GM18907 (cell line): Measurements from ENCODE around the gene HOXB6.

Experiments used
- ATAC-seq: cut with Tn5 transposase; IDR thresholded peaks from one replicate; pipeline ENCODE4 v1.9.1; 2021; ENCODE audit warnings: mild to moderate bottlenecking, moderate library complexity; ENCODE audit not compliant: unreplicated experiment

Gene HOXB6

DNA sequence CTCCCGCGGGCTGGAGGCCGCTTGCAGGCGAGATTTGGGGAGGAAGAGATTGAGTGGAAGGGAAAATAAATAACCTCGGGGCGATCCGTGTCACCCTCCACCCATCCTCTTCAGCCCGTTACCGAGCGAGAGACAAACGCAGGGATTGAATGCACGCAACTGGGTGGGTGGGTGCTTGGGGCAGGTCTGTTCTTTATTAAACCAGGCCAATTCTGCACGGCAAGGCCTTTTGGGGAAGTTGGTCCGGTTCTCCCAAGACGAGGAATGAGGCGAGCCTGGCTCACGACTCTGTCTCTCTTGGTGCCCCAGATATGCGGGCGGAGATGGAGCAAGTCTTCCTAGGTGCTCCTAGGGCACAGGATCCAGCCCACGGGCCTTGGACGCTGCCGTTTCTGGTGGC, 6.4 kb upstream of the HOXB6 start:
- no peak for ATAC-seq

DNA sequence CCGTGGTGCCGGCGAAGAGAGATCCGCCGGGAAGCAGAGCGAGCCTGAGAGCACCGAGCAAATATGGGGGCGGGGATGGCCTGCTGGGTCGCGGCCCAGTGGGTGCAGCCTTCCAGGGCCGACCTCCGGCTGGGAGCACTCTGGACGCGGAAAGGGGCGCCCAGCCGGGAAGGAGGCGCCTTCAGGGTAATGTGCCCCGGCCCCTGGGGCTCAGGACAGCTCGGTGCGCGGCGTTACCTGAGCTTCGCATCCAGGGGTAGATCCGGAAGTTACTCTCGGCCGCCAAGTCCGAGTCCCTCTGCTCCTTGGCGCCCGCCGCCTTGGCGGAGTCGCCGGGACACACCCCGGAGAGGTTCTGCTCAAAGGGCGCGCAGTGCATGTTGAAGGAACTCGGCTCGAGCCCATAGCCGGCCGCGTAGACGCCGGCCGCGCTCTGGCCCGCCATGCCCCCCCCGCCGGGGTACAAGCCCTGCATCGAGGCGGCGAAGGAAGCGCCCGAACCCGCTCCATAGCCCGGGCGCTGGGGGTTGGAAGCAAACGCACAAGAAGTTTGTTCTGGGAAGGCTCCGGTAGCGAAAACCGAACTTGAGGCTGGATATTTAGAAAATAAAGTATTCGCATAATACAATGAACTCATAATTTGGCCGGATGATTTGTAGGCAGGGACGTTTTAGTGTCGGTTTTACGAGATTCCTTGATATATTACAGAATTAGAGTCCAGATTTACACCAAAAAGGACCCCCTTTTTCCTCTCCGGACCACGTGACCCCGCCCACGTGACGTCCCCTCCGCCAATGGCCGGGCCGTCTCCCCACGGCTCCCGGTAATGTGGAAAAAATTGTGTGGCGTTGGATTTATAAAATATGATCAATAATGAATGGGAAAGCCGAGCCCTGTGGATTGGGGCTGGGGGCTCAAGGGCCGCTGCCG, 5.8 kb upstream of the HOXB6 start, which contains the start of gene HOXB7:
Gene HOXB7, minus strand, starts transcription at position 736 of the 930 bp plus-strand sequence. Its CDS starts 99 bp downstream, at position 637.
- ATAC-seq, result no peak

DNA sequence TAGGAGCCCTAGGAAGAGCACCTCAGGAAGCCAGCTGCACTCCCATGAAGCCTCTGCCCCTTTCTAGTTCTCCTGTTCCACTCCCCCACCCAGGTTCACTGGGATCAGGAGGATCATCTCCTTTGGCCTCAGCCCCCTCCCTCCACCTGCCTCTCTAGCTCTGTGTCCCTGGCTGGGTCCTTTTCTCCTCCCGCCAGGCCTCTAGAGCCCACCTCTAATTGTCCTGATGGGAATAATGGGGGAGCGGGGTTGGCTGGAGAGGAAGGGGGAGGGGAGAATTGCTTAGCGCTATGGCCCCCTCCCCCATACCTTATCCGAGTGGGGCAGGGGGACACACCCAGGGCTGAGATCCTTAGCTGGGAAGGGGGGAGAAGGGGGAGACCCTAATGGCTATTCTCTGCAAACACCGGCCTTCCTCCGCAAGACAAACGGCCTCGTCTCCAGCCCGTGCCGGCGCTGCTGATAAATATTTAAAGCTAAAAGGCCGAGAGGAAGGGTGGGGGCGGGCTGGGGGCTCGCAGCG, 5.0 kb upstream of the HOXB6 start:
- no peak for ATAC-seq

DNA sequence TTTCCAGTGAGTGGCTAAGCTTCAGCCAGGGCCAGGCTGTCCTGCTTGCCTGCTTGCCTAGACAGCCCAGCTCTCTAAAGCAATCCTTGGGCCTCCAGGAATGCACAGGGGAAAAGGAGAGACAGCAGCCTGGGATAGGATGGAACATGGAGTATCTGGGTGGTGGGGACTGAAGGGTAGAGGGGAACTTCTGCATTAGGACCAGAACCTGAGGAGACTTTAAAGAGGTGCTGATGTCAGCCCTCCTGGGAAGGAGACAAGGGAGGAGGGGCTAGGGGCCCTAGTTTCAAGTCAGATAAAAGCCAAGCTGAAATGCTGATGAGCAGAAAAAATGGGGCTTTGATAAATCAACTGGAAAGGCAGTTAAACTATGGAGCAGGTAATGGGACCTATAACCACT, 4.2 kb upstream of the HOXB6 start:
- no peak for ATAC-seq

DNA sequence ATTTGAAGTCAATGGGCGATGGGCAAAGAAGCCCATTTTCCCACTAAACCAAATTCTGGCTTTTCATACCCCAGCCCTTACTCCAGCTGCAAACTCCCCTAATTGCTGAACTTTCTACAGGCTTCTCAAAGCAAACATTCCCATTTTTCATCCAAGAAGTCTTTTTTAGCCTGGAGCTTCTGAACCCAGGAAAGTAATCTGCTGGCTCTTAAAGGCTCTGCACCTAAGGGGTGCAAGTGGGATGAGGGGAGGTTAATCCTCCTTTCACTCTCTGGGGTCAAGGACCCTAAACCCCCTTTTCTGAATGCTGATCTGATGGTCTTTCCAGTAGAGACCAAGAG, 3.7 kb upstream of the HOXB6 start:
- no peak for ATAC-seq

DNA sequence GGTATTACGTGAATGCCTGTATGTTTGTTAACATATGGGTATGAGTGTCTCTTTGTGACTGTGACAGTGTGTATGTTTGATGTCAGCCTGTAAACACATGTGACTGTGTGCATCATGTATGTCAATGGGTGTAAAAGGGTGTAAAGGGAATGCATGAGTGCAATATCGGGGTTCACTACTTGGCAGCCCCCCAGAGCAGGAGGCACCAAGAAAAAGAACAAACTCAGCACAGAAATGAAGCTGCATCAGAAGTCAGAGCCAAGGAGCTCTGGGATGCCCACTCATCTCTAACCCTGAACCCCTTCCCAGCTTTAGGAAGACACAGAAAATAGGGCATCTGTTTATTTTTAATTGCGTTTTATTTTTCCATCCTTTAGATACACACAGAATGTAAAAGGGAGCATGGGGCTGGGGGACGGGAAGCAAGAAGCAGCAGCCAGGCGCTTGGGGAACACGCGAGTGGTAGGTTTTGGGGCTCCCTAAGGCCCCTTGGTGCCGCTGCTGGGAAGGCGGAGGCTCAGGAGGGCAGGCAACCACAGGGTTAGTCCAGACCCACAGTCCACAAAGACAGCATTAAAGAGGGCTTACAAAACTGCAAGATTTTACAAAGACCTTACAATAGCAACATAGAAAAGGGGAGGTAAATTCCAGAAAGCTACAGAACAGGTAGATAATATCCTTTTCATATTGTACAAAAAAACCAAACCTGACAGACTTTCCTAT, 2.3 kb upstream of the HOXB6 start:
- no peak for ATAC-seq

DNA sequence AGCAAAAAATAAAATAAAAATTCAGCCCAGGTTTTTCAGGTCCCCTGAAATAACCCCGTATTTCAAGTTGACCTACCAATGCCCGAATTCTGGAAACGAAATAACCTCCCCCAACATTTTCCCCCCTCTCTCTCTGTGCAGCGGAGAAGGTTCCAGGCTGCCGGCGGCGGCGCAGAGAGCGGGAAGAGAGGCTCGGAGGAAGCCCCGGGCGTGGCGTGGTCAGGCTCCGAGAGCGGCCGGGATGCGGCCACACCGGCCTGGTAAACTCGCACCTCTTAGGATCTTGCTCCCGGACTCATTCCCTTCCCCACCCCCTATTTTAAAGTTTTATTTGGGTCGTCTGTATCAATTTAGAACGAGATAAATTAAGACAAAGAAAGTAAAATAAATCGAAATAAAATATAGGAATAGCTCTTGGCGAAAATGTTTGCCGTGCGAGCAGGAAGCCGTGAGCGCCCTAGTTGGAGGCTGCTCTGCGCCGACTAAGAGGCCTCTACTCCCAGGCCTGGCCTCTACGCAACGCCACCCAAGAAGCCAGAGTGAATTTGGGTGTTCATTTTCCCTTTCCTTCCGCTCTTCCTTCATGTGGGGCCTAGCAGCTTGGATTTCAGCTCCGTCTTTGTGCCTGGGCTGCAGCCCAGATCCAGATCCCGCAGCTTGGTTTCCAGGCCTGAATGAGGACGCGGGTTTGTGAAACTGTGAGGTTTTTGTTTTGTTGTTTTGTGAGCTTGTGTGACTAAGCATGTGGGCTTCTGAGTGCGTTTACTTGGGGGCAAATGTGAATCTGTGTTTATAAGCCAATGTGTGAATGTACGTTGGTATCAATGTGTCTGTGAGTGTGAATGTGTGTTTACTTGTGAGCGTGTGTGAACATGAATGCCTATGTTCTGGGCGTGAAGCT, 1.5 kb upstream of the HOXB6 start:
- no peak for ATAC-seq

DNA sequence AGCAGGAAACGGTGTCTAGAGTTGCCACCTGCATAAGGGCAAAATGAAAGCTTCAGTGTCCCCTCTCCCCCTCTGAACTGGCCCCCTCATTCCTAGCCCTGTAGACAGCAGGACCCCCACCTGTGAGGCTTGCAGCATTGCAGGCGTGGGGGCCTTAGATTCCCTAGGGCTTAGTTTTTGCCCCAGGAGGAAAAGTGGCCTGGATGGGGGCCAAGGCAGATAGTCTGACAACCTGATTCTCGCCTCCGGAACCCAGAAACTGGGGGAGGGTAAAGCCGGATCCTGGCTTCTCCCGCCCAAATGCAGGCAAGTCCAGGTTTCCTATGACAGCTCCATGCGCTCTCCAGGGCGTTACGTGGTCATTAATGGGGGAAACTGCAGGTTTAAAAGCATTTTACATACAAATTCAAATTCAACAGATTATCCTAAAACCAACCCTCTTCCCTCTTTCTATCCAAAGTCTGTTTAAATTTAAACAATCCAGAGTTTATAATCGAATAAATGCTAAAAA, 678 bp upstream of the HOXB6 start:
- ATAC-seq, result no peak

DNA sequence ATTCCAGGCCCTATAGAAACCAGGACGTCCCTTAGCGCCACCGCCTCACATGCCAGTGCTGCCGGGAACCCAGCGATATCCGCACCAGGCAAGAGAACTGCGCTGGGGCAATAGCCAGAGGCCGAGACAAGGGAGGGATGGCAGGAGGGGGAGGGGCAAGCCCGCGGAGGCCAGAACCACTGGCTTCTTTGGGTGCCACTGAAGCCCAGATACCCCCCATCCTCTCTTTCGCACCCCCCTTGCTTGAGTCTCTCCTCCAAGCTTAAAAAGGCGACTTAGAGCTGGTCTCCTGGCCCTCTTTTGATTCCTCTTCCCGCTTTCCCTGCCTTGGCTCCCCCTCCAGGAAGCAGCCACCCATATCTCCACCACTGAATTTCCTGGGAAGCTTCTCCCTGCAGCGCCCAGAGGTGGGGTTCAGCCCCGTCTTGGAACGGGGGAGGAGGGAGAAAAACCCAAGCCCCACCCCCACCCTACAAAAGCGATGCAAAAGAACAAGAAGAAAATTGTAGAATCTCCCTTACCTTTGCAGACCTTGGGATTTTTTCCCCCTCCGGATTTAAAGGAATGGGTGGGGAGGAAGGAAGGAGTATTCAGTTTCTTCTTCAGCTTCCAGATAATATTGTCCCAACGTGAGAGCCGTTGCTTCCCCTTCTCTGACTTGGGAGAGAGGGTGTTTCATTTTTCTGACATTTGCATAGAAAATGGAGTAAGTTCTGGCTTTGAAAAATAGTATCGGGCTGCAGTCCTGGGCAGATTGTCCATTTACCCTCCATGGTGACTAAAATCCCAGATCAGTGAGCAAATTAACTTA, 622 bp downstream of the HOXB6 start:
- ATAC-seq, result no peak

DNA sequence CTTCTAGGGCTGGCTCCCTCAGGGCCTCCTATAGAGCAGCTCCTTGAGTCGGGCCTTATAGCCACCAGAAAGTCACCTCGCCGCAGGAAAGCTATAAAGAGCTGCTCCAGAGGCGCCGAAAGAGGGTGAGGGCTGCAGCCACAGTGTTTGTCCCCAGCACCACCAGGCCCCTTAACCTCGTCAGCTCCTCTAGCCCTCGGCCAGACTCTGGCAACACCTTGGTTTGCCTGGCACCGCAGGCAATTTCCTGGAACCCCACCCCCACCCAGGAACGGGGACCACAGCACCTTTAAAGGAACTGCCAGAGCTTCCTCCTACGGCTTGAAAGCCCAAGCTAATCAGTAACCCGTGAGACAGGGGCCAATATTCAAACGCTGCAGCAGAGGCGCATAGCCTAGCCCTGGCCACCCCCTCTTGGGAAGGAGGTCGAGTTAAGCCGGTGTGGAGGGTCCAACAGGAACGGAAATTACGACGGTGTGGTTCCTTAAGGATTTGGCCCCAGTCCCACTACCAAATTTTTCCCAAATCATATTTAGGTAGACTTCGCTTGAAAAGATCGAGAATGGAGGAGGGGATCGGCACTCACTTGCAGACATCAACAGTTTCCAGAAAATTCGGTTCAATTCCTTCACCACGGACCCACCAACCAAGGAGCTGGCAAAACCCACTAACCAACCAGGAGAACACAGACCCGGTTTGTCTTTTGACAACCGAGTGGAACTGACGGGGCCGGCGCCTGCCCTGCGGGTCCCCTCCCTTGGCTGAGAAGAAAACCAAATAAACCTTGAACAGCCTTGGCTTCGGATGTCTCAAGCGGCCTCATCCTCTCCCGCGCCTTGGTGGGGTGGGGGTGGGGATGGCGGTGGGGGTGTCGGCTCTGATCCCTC, 3.0 kb downstream of the HOXB6 start:
- no peak for ATAC-seq

DNA sequence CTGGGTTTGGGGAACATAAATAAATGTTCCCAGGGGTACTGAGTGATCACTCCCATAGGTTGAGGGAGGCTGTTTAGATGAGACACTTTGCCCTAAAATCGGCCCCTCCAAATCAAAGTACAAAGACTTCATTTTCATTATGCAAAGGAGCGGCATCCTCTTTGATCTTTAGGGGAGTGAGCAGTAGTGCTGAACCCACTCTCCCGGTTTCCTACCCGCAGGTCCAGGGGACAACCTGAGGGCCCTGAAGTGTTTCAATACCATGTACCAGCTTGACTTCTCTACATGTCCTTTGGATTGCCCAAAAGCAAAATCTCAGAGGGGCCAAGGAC, 3.6 kb downstream of the HOXB6 start:
- no peak for ATAC-seq

DNA sequence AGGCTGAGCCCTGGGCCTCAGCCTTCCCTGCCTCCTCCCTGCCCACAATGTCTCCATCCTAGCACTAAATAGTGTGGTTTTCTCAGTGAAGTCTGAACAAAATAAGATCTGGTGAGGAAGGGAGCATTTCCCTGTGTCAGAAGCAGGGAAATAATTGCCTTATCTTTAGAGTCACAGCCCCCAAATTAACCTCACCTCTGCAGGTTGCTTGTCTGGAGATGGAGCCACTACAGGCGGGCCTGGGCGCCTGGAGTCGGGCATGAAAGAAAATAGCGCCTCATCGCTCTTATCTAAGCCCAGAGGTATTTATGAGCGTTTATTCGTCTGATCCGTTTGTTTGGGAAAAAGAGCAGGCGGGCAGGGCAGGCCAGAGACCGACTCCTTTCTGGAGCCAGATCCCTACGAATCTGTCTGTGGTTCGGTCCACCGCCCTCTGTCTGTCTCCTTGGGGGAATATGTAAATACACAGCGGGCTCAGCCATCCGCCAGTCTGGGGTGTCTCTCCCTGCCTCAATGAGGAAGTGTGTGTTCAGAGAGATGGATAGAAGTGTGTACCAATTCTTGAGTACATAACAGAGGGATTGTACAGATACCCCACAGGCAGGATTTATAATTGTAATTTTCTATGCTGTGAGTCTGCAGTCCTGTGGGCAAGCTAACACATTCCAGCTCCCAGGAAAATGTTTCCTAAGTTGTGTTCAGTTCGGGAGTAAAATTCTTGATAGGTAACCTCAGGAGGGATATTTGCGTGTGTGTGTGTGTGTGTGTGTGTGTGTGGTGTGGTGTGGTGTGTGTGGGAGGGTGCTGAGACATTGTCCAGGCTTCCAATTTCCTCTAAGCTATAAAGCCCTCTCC, 4.3 kb downstream of the HOXB6 start:
- no peak for ATAC-seq

DNA sequence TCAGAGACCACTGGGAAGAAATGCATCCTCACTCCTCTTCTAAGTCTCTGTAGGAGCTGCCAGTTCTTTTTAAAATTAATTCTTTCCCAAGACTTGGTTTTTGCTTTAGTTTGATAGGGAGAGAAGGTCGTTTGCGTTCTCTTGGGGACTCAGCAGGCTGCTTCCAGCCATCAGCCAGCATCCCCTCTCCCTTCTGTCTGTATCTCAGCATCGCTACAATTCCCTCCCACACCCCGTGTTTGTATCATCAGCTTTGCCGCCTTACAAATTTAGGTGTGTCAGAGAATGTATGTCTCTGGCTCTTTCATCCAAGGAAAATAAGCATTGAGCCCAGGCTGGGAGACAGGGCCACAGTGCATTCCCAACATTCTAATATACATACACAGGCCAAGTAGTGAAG, 5.4 kb downstream of the HOXB6 start:
- ATAC-seq, result no peak

DNA sequence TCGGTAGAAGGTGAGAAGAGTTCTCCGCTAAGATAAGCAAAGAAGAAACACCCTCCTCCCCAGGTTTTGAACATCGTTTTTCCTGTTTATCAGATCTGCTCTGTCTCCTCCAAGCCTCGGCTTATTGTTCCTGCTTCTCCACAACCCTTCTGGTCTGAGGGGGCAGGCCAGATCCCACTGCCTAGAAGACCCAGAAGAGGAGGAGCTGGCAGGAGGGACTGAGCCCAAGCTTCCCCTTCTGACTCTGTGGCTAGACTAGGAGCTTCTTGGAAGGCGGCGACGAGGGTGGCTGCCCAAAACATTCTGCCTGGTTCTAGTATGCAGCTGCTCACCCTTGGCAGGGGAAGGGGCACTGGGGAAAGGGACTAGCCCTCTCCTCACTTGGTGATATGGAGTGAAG, 6.0 kb downstream of the HOXB6 start:
- no peak for ATAC-seq

DNA sequence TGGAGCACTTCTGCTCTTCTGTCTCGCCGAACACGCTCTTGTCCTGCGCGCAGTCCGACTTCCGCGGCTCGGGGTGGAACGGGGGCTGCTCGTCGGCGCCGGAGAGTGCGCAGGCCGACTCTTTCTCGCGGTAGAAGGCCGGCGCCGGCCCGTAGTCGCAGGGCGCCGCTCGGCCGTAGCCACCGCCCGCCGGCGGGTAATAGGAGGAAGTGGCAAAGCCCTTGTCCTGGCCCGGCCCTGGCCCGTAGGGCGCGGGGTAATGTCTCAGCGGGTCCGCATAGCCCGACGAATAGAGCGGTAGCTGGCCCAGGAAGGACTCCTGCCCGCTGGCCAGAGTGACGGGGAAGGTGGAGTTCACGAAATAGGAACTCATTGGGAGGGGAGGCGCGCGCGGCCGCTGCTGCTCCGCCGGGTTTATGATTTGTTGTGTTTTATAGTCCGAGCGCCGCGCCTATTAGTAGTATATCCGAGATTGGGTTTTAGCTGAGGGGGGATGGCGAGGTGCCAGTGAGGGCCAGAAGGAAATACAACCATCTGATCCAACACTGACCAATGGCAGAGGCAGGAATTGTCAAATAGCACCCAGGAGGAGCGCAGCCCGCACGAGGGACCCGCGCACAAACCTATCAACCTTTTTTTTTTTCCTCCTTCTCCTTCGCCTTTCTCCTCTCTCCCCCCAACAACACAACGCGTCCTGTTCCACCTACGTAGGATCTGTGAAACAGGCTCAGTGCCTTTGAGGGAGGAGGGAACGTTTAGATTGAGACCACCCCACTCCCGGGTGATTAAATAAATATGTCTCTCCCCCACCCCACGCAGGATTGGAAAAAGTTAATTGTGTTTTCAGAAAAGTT, 6.8 kb downstream of the HOXB6 start:
- ATAC-seq, result peak; percentile 41

DNA sequence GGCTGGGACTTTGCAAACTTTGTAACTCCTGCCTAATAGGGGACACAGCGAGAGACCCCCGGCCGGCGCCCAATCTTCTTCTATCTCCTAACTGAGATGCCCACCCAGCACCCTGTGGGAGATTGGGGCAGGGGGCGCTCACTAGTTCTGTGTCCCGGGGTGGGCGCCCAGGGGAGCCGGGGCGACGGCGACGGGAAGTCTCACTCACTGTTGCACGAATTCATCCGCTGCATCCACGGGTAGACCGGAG, 7.3 kb downstream of the HOXB6 start:
- ATAC-seq, result peak; percentile 21

DNA sequence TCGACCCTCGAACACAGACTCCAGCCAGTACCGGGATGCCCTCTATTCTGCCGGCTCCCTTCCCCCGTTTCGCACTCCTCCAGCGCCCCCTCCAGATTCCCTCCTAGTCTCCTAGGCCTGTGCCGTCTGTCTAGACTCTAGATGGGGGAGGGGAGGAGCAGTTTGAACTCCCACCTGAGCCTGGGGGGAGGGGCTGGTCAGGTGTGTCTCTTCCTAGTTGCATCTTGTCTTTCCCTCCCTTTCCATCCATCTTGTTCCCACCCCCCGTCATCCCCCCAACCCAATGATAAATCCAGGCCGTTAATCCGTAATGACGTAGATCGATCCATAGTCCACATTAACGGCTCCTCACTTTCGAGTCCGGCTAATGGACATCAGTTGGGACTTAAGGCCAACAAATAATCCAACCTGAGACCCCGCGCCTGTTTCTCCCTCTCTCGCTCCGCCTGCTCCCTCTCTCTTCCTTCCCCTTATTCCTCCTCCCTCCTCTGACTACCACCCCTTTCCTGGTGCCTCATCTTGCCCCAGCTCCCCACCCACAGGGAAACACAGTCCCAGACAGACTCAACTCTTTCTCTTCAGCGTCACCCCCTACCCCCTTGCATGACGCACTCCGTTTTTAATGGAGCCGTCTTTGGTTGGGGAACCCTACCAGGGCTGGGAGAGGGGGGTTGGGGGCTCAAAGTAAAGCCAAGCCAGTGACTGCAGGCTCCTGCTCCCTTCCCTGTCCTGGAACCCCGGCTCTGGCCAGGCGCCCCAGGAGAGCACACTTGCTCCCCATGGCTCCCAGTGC, 7.9 kb downstream of the HOXB6 start:
- no peak for ATAC-seq
